IMR-90 (cell line): Measurements from ENCODE around the gene MYPOP. TPM values are rescaled to one million over a fixed set of nuclear protein-coding genes. Genes with fewer than 3 reads are reported as not detected.

Source experiments
- ATAC-seq: fragments of 200-7000 bp; cut with Tn5 transposase; 2 replicates; pipeline ENCODE4 v1.9.1; 2020; ENCODE audit warnings: low read depth, mild to moderate bottlenecking, moderate library complexity
- BruUV-seq: library from RNA; stranded (reverse); fragments of 400-500 nt; replicated peaks from 2 replicates; lab custom pipeline; 2021; lab: Mats Ljungman, UMichigan
- CTCF ChIA-PET: fragments of 300-600 bp; formaldehyde crosslinking; extraction: SDS; loops from one replicate; lab custom pipeline; 2021; ENCODE audit warnings: antibody characterized with exemption; lab: Yijun Ruan, JAX
- POLR2A ChIA-PET: fragments of 300-600 bp; sonication (Branson Sonifier 250); formaldehyde crosslinking; loops from one replicate; lab custom pipeline; 2022; ENCODE audit warnings: antibody characterized with exemption; ENCODE audit not compliant: unreplicated experiment; lab: Charles Lee
- DNase-seq: peaks from one replicate; pipeline ENCODE4 v3.0.0; 2013
- H2AFZ ChIP-seq: replicated peaks from 2 replicates; pipeline ENCODE3; 2013; ENCODE audit warnings: low read length, mild to moderate bottlenecking; ENCODE audit not compliant: poor library complexity
- H2AK5ac ChIP-seq: 2 replicates; pipeline ENCODE4 v1.6.1; 2013; ENCODE audit warnings: low read depth, low read length, inconsistent platforms
- H2AK9ac ChIP-seq: replicated peaks from 2 replicates; pipeline ENCODE3; 2013; ENCODE audit warnings: mild to moderate bottlenecking, low read depth, low read length, moderate library complexity; ENCODE audit not compliant: poor library complexity
- H2BK120ac ChIP-seq: 2 replicates; pipeline ENCODE4 v1.6.1; 2013; ENCODE audit warnings: low read depth, low read length, inconsistent platforms
- H2BK15ac ChIP-seq: 3 replicates; pipeline ENCODE4 v1.6.1; 2013; ENCODE audit warnings: low read depth, low read length, inconsistent platforms
- H2BK20ac ChIP-seq: 2 replicates; pipeline ENCODE4 v1.6.1; 2013; ENCODE audit warnings: low read depth, mild to moderate bottlenecking, inconsistent platforms, low read length, moderate library complexity
- H2BK5ac ChIP-seq: 2 replicates; pipeline ENCODE4 v1.6.1; 2013; ENCODE audit warnings: mild to moderate bottlenecking, low read depth, low read length, inconsistent platforms; ENCODE audit not compliant: poor library complexity, severe bottlenecking
- H3K14ac ChIP-seq: replicated peaks from 2 replicates; pipeline ENCODE4 v1.6.1; 2013; ENCODE audit warnings: low read depth, low read length, inconsistent platforms
- H3K18ac ChIP-seq: 2 replicates; pipeline ENCODE4 v1.6.1; 2013; ENCODE audit warnings: low read depth, low read length, control low read depth
- H3K23ac ChIP-seq: 2 replicates; pipeline ENCODE4 v1.6.1; 2013; ENCODE audit warnings: low read depth, low read length, inconsistent platforms
- H3K27ac ChIP-seq: 2 replicates; pipeline ENCODE4 v1.5.1; 2013; ENCODE audit warnings: mild to moderate bottlenecking, control low read depth, low read length; ENCODE audit not compliant: insufficient read depth
- H3K27me3 ChIP-seq: 2 replicates; pipeline ENCODE4 v1.6.1; 2013; ENCODE audit warnings: low read length; ENCODE audit not compliant: control insufficient read depth, insufficient read depth
- H3K36me3 ChIP-seq: 2 replicates; pipeline ENCODE4 v1.6.1; 2013; ENCODE audit warnings: low read length, mixed read lengths; ENCODE audit not compliant: control insufficient read depth, insufficient read depth
- H3K4ac ChIP-seq: 2 replicates; pipeline ENCODE4 v1.6.1; 2013; ENCODE audit warnings: low read depth, low read length, inconsistent platforms
- H3K4me1 ChIP-seq: 2 replicates; pipeline ENCODE4 v1.6.1; 2013; ENCODE audit warnings: low read length, mixed read lengths; ENCODE audit not compliant: control insufficient read depth, insufficient read depth
- H3K4me2 ChIP-seq: 2 replicates; pipeline ENCODE4 v1.6.1; 2013; ENCODE audit warnings: low read depth, mild to moderate bottlenecking, control low read depth, low read length, moderate library complexity
- H3K4me3 ChIP-seq: 2 replicates; pipeline ENCODE4 v1.5.1; 2013; ENCODE audit warnings: low read depth, mild to moderate bottlenecking, control low read depth, low read length, moderate library complexity; ENCODE audit not compliant: insufficient read depth
- H3K56ac ChIP-seq: 2 replicates; pipeline ENCODE4 v1.6.1; 2013; ENCODE audit warnings: low read length, inconsistent platforms; ENCODE audit not compliant: insufficient read depth; ENCODE audit errors: extremely low read depth
- H3K79me1 ChIP-seq, 2 experiments: 2 replicates each; pipeline ENCODE4 v1.6.1; 2013; ENCODE audit warnings: low read length in 2 of 2, inconsistent platforms in 1 of 2, low read depth in 1 of 2
- H3K9ac ChIP-seq: 2 replicates; pipeline ENCODE4 v1.6.1; 2013; ENCODE audit warnings: low read depth, low read length, control low read depth
- H3K9me1 ChIP-seq: 2 replicates; pipeline ENCODE4 v1.6.1; 2013; ENCODE audit warnings: low read length, inconsistent platforms; ENCODE audit not compliant: insufficient read depth
- H3K9me3 ChIP-seq: 2 replicates; pipeline ENCODE4 v1.6.1; 2013; ENCODE audit warnings: low read length; ENCODE audit not compliant: control insufficient read depth, insufficient read depth
- H4K20me1 ChIP-seq: 2 replicates; pipeline ENCODE4 v1.6.1; 2013; ENCODE audit warnings: low read length, inconsistent platforms; ENCODE audit not compliant: insufficient read depth
- H4K5ac ChIP-seq: 2 replicates; pipeline ENCODE4 v1.6.1; 2013; ENCODE audit warnings: mild to moderate bottlenecking, low read depth, low read length, control low read depth
- H4K8ac ChIP-seq, 2 experiments: 2 replicates each; pipeline ENCODE4 v1.6.1; 2013; ENCODE audit warnings: low read depth in 2 of 2, low read length in 2 of 2, control low read depth in 1 of 2, inconsistent platforms in 1 of 2
- H4K91ac ChIP-seq: 2 replicates; pipeline ENCODE4 v1.6.1; 2013; ENCODE audit warnings: low read depth, low read length, inconsistent platforms; ENCODE audit not compliant: insufficient read depth
- RAD21 ChIP-seq: IDR thresholded peaks from 2 replicates; pipeline ENCODE4 v1.6.1; 2012; ENCODE audit warnings: low read length, improper control_type of control experiment
- RCOR1 ChIP-seq: IDR thresholded peaks from 2 replicates; pipeline ENCODE4 v1.6.1; 2012; ENCODE audit warnings: mild to moderate bottlenecking, low read length, improper control_type of control experiment; ENCODE audit not compliant: insufficient replicate concordance
- USF2 ChIP-seq: fragments of 150-350 bp; IDR thresholded peaks from 2 replicates; pipeline ENCODE4 v1.6.1; 2017; ENCODE audit warnings: mild to moderate bottlenecking, antibody characterized with exemption, low read length, low read depth
- WGBS, 2 experiments: methylation state at CpG; one replicate each; pipeline versions ENCODE4 v1.1.5 to v1.1.7; 2013; ENCODE audit warnings: missing lambda C conversion rate in 2 of 2; ENCODE audit not compliant: insufficient read length in 1 of 2; ENCODE audit errors: extremely low coverage in 2 of 2; 5-methylcytosine and 5-hydroxymethylcytosine counted together
- dilution Hi-C: fragments of 300-500 bp; cut with HindIII; formaldehyde crosslinking; loops from one replicate; pipeline ENCODE4 v1.14.3; 2018; ENCODE audit warnings: low sequenced_read_pairs; ENCODE audit not compliant: unreplicated experiment
- in situ Hi-C: fragments of 300-500 bp; cut with MboI; formaldehyde crosslinking; loops from 3 replicates; pipeline ENCODE4 v1.14.3; 2019; ENCODE audit warnings: low sequenced_read_pairs, inconsistent platforms, mixed read lengths
- intact Hi-C: fragments of 100-400 bp; cut with micrococcal nuclease; formaldehyde crosslinking; loops from 2 replicates; pipeline ENCODE4 v1.10.0; 2022
- polyA plus RNA-seq, 3 experiments: library from polyadenylated mRNA; depleted of rRNA; stranded (reverse); fragments of >200 nt; gene quantifications; 2 replicates each; pipeline ENCODE4 v1.2.3, GENCODE V29; 2012; ENCODE audit warnings: low replicate concordance in 1 of 3
- total RNA-seq: library from RNA; depleted of rRNA; stranded (reverse); fragments of >200 nt; gene quantifications from 2 replicates; pipeline ENCODE4 v1.2.3, GENCODE V29; 2012

The MYPOP gene
- total and polyA plus RNA-seq, 2 of the 4 experiments (the other 2 are of a cell fraction), result 0.36 to 2.8 TPM

- no peak overlapping the region for H3K18ac ChIP-seq
- H3K9me3 ChIP-seq, result peaks cover 2% of the 10 kb centered on the region; the same call in 1 of the 2 replicates
- no peak overlapping the region for H4K8ac ChIP-seq
- no peak overlapping the region for H3K56ac ChIP-seq
- H2AK5ac ChIP-seq, result no peak overlapping the region
- WGBS, 2 experiments, result no CpG with 5 or more reads among the region's 15 CpGs
- intact Hi-C loops (no loop called here), in situ Hi-C loops (no loop called here), dilution Hi-C loops (no loop called here)
- peaks cover 23% of the 10 kb centered on the region for H3K27me3 ChIP-seq
- no peak overlapping the region for H3K9ac ChIP-seq
- H3K4me3 ChIP-seq, result no peak overlapping the region
- H3K14ac ChIP-seq, result no peak overlapping the region
- ChIA-PET CTCF (no interaction called here), POLR2A (no interaction called here)
- H3K4ac ChIP-seq, result no peak overlapping the region
- ATAC-seq (no peak), DNase-seq (no peak)
- H3K9me1 ChIP-seq, result no peaks in the 10 kb centered on the region
- H4K5ac ChIP-seq, result no peak overlapping the region
- H2AK9ac ChIP-seq, result no peak overlapping the region
- peaks cover 26 to 44% of the 10 kb centered on the region in 2 experiments for H3K79me1 ChIP-seq
- H3K23ac ChIP-seq, result no peak overlapping the region
- H2AFZ ChIP-seq, result no peak overlapping the region
- no peak overlapping the region for H2BK5ac ChIP-seq
- TF ChIP-seq RAD21 (no peak), USF2 (no peak), RCOR1 (no peak)
- no TSS peak for BruUV-seq
- H3K4me1 ChIP-seq, result no peaks in the 10 kb centered on the region
- peaks cover 14% of the 10 kb centered on the region for H3K36me3 ChIP-seq
- H4K20me1 ChIP-seq, result peaks cover 24% of the 10 kb centered on the region
- no peak overlapping the region for H2BK20ac ChIP-seq
- H3K27ac ChIP-seq, result no peak overlapping the region
- H2BK120ac ChIP-seq, result no peak overlapping the region
- H2BK15ac ChIP-seq, result no peak overlapping the region
- no peak overlapping the region for H4K91ac ChIP-seq
- H3K4me2 ChIP-seq, result no peak overlapping the region
Observed at GRCh38 chr19:45860359-45861259, 41.8 kb downstream of the MYPOP start.
